H1 (cell line): ENCODE data around the gene CYP2W1.

Experiments
- CHD2 ChIP-seq: IDR thresholded peaks from 2 replicates; pipeline ENCODE4 v1.6.1; 2012; ENCODE audit warnings: low read length, improper control_type of control experiment
- CTCF ChIP-seq, 3 experiments: IDR thresholded peaks; 1 replicate in 2 of 3; 2 replicates in 1 of 3; pipeline versions ENCODE4 v1.5.1 to v1.6.1; 2011; ENCODE audit warnings: low read length in 3 of 3, mild to moderate bottlenecking in 3 of 3, inconsistent platforms in 2 of 3, low read depth in 1 of 3, moderate library complexity in 1 of 3; ENCODE audit not compliant: insufficient read depth in 1 of 3; ENCODE audit errors: control extremely low read depth in 1 of 3
- EP300 ChIP-seq, 2 experiments: IDR thresholded peaks; 1 replicate in 1 of 2; 2 replicates in 1 of 2; pipeline ENCODE4 v1.6.1; 2011 to 2012; ENCODE audit warnings: low read depth in 2 of 2, low read length in 2 of 2, mild to moderate bottlenecking in 2 of 2, borderline replicate concordance in 1 of 2, inconsistent platforms in 1 of 2, moderate library complexity in 1 of 2
- EZH2 ChIP-seq: fragments of 200-600 bp; sonication (generic); IDR thresholded peaks from 2 replicates; pipeline ENCODE4 v1.7.1; 2012; ENCODE audit warnings: low read depth, mild to moderate bottlenecking, moderate library complexity, low read length, inconsistent platforms; ENCODE audit not compliant: severe bottlenecking
- GTF2F1 ChIP-seq: IDR thresholded peaks from 2 replicates; pipeline ENCODE4 v1.6.1; 2012; ENCODE audit warnings: low read depth, low read length, improper control_type of control experiment, borderline replicate concordance
- HDAC2 ChIP-seq, 2 experiments: fragments of 300-600 bp in 1 of 2; sonication (generic) in 1 of 2; IDR thresholded peaks; 2 replicates each; pipeline ENCODE4 v1.6.1; 2011 to 2012; ENCODE audit warnings: low read depth in 2 of 2, low read length in 2 of 2, mild to moderate bottlenecking in 2 of 2, moderate library complexity in 2 of 2, borderline replicate concordance in 1 of 2, inconsistent platforms in 1 of 2
- POLR2AphosphoS5 ChIP-seq: IDR thresholded peaks from 2 replicates; pipeline ENCODE4 v1.6.1; 2011; ENCODE audit warnings: low read depth, low read length
- RXRA ChIP-seq: IDR thresholded peaks from 2 replicates; pipeline ENCODE4 v1.6.1; 2011; ENCODE audit warnings: low read depth, mild to moderate bottlenecking, low read length, moderate library complexity; ENCODE audit not compliant: insufficient read depth
- YY1 ChIP-seq: IDR thresholded peaks from 2 replicates; pipeline ENCODE4 v1.6.1; 2011; ENCODE audit warnings: low read depth, mild to moderate bottlenecking, low read length

GRCh38 chr7:960269-960871 lies 22.6 kb upstream of the CYP2W1 start:
- TF ChIP-seq EP300 (IDR thresholded peaks at IDR 0.05; ENCODE audit: borderline replicate concordance in 1 of 2, low read depth in 2 of 2, low read length in 2 of 2) (no peak), YY1 (no peak), CHD2 (no peak), RXRA (no peak), EZH2 (no peak), POLR2AphosphoS5 (no peak), CTCF (IDR thresholded peaks at IDR 0.05; ENCODE audit: control extremely low read depth in 1 of 3, insufficient read depth in 1 of 3, low read depth in 1 of 3, low read length in 3 of 3) (no peak), GTF2F1 (no peak), HDAC2 (IDR thresholded peaks at IDR 0.05; ENCODE audit: borderline replicate concordance in 1 of 2, low read depth in 2 of 2, low read length in 2 of 2) (no peak)
